A673 (cell line): ENCODE data around the gene MRPL45. TPM values are rescaled to one million over a fixed set of nuclear protein-coding genes. Genes with fewer than 3 reads are reported as not detected.
A peak's percentile ranks its signal among the peaks of the same experiment; 100 is the strongest.

Experiments
- BruUV-seq: library from RNA; stranded (reverse); fragments of 400-500 nt; replicated peaks from 2 replicates; lab custom pipeline; 2021; lab: Mats Ljungman, UMichigan
- CTCF ChIA-PET: fragments of 300-600 bp; sonication (Branson Sonifier 250); formaldehyde crosslinking; loops from one replicate; lab custom pipeline; 2022; ENCODE audit warnings: antibody characterized with exemption; lab: Charles Lee
- POLR2A ChIA-PET: fragments of 300-600 bp; sonication (Branson Sonifier 250); formaldehyde crosslinking; loops from one replicate; lab custom pipeline; 2022; ENCODE audit warnings: antibody characterized with exemption; ENCODE audit not compliant: low non-redundant PET; lab: Charles Lee
- DNase-seq: peaks from one replicate; pipeline ENCODE4 v3.0.0-alpha.2; 2015; ENCODE audit warnings: low spot score
- H3K27ac ChIP-seq: fragments of 200-600 bp; sonication (generic); 2 replicates; pipeline ENCODE4 v1.5.1; 2016; ENCODE audit warnings: mixed run types, low read depth, mild to moderate bottlenecking, mixed read lengths, antibody characterized with exemption, low read length; ENCODE audit not compliant: poor library complexity, severe bottlenecking
- H3K27me3 ChIP-seq: fragments of 200-600 bp; sonication (generic); replicated peaks from 2 replicates; pipeline ENCODE4 v1.6.1; 2017; ENCODE audit warnings: mixed run types, low read depth, mild to moderate bottlenecking, mixed read lengths, antibody characterized with exemption, low read length; ENCODE audit not compliant: insufficient read depth, poor library complexity
- H3K36me3 ChIP-seq: fragments of 200-600 bp; sonication (generic); 2 replicates; pipeline ENCODE4 v1.6.1; 2016; ENCODE audit warnings: mixed run types, mild to moderate bottlenecking, mixed read lengths, antibody characterized with exemption, low read length; ENCODE audit not compliant: insufficient read depth, poor library complexity, severe bottlenecking
- H3K4me1 ChIP-seq: fragments of 200-600 bp; sonication (generic); 2 replicates; pipeline ENCODE4 v1.6.1; 2017; ENCODE audit warnings: mixed run types, mild to moderate bottlenecking, mixed read lengths, antibody characterized with exemption, low read length; ENCODE audit not compliant: insufficient read depth, poor library complexity, severe bottlenecking
- H3K4me3 ChIP-seq: fragments of 200-600 bp; sonication (generic); 2 replicates; pipeline ENCODE4 v1.5.1; 2016; ENCODE audit warnings: low read depth, mixed run types, mild to moderate bottlenecking, mixed read lengths, low read length; ENCODE audit not compliant: poor library complexity, severe bottlenecking
- H3K9me3 ChIP-seq: fragments of 200-600 bp; sonication (generic); 2 replicates; pipeline ENCODE4 v1.6.1; 2016; ENCODE audit warnings: mixed run types, low read depth, mild to moderate bottlenecking, mixed read lengths, antibody characterized with exemption, low read length; ENCODE audit not compliant: poor library complexity, severe bottlenecking
- EZH2 ChIP-seq: fragments of 200-600 bp; sonication (generic); IDR thresholded peaks from 2 replicates; pipeline ENCODE4 v1.6.1; 2017; ENCODE audit warnings: borderline replicate concordance, low read depth, mild to moderate bottlenecking, mixed read lengths, antibody characterized with exemption, low read length; ENCODE audit not compliant: poor library complexity, severe bottlenecking
- intact Hi-C: fragments of 100-400 bp; cut with micrococcal nuclease; formaldehyde crosslinking; loops from one replicate; pipeline ENCODE4 v1.10.0; 2022; ENCODE audit not compliant: unreplicated experiment
- total RNA-seq: library from RNA; stranded (reverse); gene quantifications from 2 replicates; pipeline ENCODE4 v1.2.3, GENCODE V29; 2021
- TF ChIP-seq, protein P1 (sequence below): fragments of 300-800, 200-600 bp; sonication (generic); conservative IDR thresholded peaks from 2 replicates; pipeline ENCODE4 v1.5.1; 2017; ENCODE audit warnings: low read depth, mild to moderate bottlenecking, antibody characterized with exemption, low read length, moderate library complexity, mixed read lengths

The MRPL45 gene
- total RNA-seq, 1 experiment from 2014 or later = 34.4 TPM

DNA sequence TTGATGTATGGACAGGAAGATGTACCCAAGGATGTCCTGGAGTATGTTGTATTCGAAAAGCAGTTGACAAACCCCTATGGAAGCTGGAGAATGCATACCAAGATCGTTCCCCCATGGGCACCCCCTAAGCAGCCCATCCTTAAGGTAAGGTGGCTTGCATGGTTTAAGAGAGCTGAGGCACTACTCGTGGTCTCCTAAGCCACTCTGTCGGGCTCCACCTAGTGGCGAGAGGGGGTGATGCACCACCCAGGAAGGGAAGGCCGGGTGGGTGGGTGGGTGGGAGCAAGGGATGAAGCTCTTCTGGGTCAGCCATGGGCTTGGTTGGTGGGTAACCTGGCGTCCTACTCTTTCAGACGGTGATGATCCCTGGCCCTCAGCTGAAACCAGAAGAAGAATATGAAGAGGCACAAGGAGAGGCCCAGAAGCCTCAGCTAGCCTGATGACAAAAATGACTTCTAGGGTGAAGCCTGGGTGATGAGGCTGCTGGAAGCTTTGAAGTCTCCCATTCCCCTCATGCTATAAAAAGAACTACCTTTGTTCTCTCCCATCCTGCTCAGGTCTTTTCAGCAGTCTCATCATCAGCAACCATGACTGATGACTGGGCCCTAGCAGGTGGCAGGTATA, 25.3 kb downstream of the MRPL45 start:
- no peaks in the 10 kb centered on the region for H3K9me3 ChIP-seq
- H3K27me3 ChIP-seq = no peaks in the 10 kb centered on the region
- H3K27ac ChIP-seq = no peak overlapping the region
- CTCF ChIA-PET = interaction anchor here (1.0 kb wide), 1 partner anchor 27 kb away, joined by 5 read pairs; no protein-coding TSS in a partner anchor
- BruUV-seq = no TSS peak
- no peaks in the 10 kb centered on the region for H3K4me1 ChIP-seq
- POLR2A ChIA-PET = no interaction called here
- DNase-seq = peak; percentile 58
- H3K36me3 ChIP-seq = no peaks in the 10 kb centered on the region
- TF ChIP-seq, protein P1, sequence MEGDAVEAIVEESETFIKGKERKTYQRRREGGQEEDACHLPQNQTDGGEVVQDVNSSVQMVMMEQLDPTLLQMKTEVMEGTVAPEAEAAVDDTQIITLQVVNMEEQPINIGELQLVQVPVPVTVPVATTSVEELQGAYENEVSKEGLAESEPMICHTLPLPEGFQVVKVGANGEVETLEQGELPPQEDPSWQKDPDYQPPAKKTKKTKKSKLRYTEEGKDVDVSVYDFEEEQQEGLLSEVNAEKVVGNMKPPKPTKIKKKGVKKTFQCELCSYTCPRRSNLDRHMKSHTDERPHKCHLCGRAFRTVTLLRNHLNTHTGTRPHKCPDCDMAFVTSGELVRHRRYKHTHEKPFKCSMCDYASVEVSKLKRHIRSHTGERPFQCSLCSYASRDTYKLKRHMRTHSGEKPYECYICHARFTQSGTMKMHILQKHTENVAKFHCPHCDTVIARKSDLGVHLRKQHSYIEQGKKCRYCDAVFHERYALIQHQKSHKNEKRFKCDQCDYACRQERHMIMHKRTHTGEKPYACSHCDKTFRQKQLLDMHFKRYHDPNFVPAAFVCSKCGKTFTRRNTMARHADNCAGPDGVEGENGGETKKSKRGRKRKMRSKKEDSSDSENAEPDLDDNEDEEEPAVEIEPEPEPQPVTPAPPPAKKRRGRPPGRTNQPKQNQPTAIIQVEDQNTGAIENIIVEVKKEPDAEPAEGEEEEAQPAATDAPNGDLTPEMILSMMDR = peak; percentile 42
- TF ChIP-seq EZH2 = no peak
- intact Hi-C loops = no loop called here
- no peak overlapping the region for H3K4me3 ChIP-seq

DNA sequence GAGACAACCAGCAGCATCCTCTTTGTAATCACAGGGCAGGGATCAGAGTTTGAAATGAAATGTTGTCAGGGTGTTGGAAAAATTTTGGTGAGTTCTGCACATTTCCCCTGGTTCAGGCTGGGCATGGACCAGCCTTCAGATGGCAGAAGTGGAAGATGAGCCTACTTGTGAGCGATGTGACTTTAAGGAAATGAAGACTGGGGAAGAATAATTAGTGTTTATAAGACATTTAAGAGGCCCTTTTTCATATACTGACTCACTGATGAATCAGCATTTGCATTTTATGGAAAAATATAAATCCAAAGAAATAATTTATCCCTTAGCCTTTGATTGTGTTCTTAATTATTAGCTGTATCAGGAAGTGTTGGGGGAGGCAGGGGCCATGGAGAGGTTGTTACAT, 25.9 kb downstream of the MRPL45 start:
- DNase-seq = no peak
- H3K27me3 ChIP-seq = no peaks in the 10 kb centered on the region
- intact Hi-C loops = no loop called here
- CTCF ChIA-PET = interaction anchor here (1.0 kb wide), 1 partner anchor 26 kb away, joined by 5 read pairs; no protein-coding TSS in a partner anchor
- no peak for TF ChIP-seq EZH2
- TF ChIP-seq, protein P1 = no peak
- H3K36me3 ChIP-seq = no peaks in the 10 kb centered on the region
- H3K27ac ChIP-seq = no peak overlapping the region
- POLR2A ChIA-PET = no interaction called here
- H3K4me1 ChIP-seq = no peaks in the 10 kb centered on the region
- no peaks in the 10 kb centered on the region for H3K9me3 ChIP-seq
- H3K4me3 ChIP-seq = no peak overlapping the region
- no TSS peak for BruUV-seq

DNA sequence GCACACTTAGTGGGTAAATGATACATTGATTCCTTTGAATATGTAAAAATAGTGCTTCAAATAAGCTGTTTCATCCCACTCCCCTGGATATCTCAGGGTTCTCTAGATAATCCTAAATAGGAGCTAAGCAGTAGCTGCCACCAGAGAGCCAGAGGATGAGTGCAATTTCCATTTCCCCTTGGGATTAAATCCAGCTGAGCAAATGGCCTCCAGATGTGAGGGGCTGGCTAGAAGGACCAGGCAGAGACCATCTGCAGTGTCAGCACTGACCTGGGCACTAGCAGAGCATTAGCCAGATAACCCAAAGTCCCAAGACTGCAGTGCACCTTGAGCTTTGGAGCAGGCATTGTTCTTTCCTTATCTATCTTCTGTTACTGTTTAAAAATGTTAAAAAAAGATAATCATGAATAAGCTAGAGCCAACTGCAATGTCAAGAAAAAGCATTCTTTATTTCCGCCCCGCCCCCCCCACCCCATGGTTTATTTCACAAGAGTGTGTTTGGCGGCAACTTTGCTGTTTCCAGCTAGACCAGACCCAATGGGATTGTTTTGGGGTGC, 27.3 kb downstream of the MRPL45 start:
- no peak for DNase-seq
- no TSS peak for BruUV-seq
- TF ChIP-seq, protein P1 = no peak
- TF ChIP-seq EZH2 = no peak
- Histone ChIP-seq H3K4me3 (no peak overlapping the region), H3K36me3 (no peaks in the 10 kb centered on the region), H3K4me1 (no peaks in the 10 kb centered on the region), H3K9me3 (no peaks in the 10 kb centered on the region), H3K27ac (no peak overlapping the region), H3K27me3 (no peaks in the 10 kb centered on the region)
- intact Hi-C loops = no loop called here
- ChIA-PET POLR2A (no interaction called here), CTCF (interaction anchor here (1.1 kb wide), 1 partner anchor 9 kb away, joined by 4 read pairs; no protein-coding TSS in a partner anchor)
